ENCODE measurements around the gene KCNH1.
"Not testable (repeated sequence)": the region's sequence is repeated elsewhere in the genome, so short reads cannot be mapped to it uniquely, and the experiment has no call there.

GRCh38 chr1:211011128-211011527, 122.8 kb downstream of the KCNH1 start:
- TF ChIP-seq CTCF (conservative IDR thresholded peaks at IDR 0.05; ENCODE audit: low read depth, low read length); EZH2 (IDR thresholded peaks at IDR 0.05; ENCODE audit: borderline replicate concordance, low read depth, low read length, poor library complexity, severe bottlenecking): not testable (repeated sequence)

Measured in A673 (cell line).